HG03354 (cell line): ENCODE results near the gene CTNNA2.

Source experiments
- ATAC-seq: cut with Tn5 transposase; IDR thresholded peaks from one replicate; pipeline ENCODE4 v1.9.1; 2021; ENCODE audit warnings: mild to moderate bottlenecking; ENCODE audit not compliant: unreplicated experiment, poor library complexity, severe bottlenecking

The CTNNA2 gene

DNA sequence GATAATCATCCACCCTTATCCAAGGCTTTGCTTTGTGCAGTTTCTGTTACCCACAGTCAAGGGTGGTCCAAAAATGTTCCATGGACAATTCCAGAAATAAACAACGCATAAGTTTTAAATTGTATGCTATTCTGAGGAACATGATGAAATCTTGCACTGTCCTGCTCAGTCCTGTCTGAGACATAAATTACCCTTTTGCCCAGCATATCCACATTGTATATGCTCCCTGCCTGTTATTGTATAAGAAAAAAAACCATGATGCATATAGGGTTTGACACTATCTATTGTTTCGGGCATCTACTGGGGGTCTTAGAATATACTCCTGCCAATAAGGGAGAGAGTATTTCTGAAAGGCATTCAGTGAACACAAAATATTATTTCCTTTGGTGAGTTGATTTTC is 767.7 kb downstream of the CTNNA2 start:
- no peak for ATAC-seq

GRCh38 chr2:80281049-80281448 is 768.2 kb downstream of the CTNNA2 start:
- no peak for ATAC-seq

- ATAC-seq = no peak
These were observed 775.7 kb downstream of the CTNNA2 start for GRCh38 chr2:80288576-80288975.

DNA sequence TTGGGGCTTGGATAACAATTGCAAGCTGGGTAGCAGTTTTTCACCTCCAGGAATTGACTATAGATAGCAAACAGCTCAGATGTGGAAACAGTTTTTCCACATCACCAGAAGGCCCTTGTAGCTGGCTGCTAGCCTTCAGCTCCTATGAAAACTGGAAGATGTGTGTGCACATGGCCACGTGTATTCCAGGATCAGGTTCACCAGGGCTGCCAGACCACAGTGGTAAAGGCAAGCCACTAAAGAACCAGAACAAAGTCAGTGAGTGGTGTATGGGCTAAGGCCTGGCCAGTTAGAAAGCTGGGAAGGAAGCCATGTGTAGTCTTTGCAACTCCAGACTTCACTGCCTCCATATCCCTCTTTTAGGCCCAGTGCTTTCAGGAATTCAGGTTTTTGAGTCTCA is 778.8 kb downstream of the CTNNA2 start:
- ATAC-seq = no peak

DNA sequence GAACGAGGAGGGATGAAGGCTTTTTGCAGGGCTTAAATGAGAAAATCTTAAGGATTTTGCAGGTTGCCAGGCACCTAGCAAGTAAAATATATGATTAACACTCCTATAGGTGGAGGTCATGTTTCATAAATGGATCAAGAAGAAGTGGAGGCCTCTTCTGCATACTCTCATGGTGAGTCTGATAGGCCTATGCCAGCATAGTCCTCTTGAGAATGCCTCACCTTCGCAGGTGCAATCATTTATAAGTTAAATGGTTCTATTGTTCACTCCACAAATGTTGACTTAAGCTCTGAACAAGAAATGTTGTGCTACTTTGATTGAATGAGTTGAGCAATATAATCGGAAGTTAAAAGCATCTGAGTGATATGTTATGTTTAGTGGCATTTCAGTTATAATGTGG is 779.6 kb downstream of the CTNNA2 start:
- no peak for ATAC-seq

DNA sequence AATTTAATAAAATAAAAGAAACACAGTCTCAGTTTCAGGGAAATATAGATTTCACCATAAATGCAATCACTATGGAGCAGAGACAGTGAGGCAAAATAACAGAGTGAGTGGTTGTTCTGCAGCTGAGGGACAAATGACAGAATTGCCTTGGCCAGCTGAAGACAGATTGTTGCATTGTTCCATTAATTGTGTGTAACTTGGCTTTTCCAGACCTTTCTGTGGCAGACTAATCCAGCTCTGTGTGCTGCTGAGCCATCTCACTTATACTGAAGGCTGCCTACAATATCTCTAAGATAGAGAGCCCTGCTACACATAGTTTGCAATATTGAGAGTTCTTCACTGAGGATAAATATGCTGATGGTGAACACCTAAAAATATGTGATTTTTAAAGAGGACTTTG is 780.2 kb downstream of the CTNNA2 start:
- ATAC-seq = no peak

DNA sequence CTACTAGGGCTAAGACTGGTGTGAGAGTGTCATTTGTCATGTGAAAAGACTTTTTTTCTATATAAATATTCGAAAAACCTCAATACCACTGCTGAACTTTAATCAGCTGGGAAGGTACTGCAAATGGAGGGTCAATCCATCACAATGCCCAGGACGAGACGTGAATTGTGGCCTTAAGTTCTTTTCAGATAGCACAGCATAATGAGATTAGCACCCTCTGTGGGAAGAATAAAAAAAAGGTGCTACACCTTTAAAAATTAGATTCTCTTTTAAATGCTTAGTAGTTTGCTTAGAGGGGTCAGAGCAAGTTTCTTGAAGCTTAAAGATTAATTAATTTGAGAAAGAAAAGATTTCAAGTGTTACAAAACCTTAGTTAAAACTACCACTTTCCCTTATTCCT is 786.1 kb downstream of the CTNNA2 start:
- no peak for ATAC-seq

DNA sequence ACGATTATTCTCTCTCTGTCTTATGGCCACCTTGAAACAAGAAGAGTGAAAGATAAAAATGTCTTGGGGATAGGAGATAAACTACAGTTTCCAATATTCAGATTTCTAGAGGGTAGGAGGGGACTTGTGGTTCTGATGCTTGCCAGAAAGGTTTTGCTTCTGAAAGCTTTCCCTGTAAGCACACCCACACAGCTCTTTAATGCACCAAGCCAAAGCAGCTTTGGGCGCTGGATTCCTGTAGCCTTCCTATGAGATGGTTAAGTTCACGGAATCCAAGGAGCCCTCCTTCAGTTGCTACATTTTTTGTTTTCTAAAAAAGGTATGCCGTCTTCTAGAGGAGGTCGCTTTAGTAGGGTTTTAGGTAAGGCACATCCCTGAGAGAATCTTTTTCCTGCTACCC is 786.8 kb downstream of the CTNNA2 start:
- no peak for ATAC-seq

- ATAC-seq = no peak
These were observed 787.5 kb downstream of the CTNNA2 start for GRCh38 chr2:80300346-80300745.

DNA sequence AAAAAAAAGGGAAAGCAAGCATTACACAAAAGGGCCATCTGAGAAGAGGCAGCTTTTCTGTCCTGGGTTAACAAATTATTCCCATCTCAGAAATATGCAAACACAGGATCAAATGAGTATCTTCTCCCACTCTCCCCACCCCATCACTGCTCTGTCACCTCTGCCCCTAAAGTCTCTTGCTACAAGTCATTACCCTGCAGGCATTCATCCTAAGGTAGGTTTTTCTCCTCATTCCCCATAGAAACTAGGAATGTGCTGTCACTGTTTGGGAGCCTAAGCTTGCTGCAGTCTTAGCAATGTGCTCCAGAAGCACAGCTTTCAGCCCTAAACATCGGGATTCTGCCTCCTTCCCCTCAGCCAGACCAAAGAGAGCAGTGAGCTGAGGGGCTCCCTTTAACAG is 788.1 kb downstream of the CTNNA2 start:
- no peak for ATAC-seq

DNA sequence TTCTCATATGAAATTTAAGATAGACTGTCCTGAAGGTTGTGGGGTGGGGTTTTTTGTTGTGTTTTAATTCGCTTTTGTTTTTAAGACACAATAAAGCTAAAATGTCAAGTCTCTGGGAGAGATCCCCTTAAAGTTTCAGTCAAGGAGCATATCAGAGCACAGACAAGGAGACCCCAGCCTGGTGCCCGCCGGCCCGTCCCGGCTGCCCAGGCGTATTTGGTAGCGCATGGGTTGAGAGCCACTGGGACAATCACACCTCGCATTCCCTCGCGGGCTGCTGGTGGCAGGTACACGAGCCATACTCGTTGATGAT is 789.1 kb downstream of the CTNNA2 start:
- ATAC-seq = no peak

DNA sequence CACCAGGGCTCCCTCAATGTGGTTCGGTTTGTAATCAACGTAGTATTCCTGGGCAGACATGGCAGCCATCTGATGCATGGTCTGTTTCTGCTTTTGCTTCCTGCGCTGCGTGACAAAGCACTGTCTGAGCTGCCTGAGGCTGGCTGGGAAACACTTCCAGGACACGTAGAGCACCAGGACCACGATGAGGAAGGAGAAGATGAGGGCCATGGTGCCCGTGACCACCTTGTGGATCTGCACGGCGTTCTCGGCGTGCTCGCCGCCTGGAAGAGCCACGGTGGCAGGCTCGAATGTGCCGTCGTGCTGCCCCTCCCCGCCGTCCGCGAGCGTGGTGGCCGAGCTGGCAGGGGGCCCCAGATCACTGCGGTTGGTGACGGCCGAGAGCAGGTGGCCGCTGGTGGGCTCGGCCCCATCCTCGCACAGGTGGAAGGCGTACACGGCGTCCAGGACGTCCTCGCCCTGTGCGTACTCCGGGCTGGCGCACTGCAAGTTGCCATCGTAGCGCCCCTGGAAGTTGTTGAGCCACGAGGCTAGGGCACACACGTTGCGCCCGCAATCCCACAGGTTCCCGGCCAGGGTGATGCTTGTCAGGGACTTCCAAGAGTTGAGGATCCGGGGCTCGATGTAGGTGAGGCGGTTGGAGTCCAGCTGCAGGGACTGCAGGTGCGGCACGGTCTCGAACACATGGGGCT is 789.6 kb downstream of the CTNNA2 start:
- ATAC-seq = no peak

- no peak for ATAC-seq
These were observed 790.4 kb downstream of the CTNNA2 start for GRCh38 chr2:80303006-80303908.

GRCh38 chr2:80303909-80304837 is 791.3 kb downstream of the CTNNA2 start, which contains the start of gene LRRTM1:
Gene LRRTM1 (minus strand): TSS chr2:80304752. CDS start chr2:80303819, 933 bp downstream.
- no peak for ATAC-seq

DNA sequence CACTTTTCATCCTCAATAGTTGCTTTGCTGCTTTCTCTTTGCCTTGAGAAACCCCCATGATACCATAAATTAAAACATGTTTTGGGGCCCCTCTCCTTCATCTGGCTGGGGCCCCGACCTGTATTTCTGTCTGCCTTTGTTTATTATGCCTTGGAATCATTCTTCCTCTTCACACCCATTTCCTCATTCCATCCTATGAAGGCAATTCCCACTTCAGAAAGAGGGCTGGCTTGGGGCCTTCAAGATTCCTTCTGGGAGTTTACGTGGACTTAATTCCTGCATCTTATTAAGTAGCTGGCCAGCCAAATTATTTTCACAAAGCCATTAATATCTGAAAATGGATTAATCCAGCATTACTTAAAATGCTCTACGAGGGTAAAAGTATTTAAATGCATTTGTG is 798.5 kb downstream of the CTNNA2 start:
- ATAC-seq = no peak

GRCh38 chr2:80312282-80312839 is 799.5 kb downstream of the CTNNA2 start:
- no peak for ATAC-seq

DNA sequence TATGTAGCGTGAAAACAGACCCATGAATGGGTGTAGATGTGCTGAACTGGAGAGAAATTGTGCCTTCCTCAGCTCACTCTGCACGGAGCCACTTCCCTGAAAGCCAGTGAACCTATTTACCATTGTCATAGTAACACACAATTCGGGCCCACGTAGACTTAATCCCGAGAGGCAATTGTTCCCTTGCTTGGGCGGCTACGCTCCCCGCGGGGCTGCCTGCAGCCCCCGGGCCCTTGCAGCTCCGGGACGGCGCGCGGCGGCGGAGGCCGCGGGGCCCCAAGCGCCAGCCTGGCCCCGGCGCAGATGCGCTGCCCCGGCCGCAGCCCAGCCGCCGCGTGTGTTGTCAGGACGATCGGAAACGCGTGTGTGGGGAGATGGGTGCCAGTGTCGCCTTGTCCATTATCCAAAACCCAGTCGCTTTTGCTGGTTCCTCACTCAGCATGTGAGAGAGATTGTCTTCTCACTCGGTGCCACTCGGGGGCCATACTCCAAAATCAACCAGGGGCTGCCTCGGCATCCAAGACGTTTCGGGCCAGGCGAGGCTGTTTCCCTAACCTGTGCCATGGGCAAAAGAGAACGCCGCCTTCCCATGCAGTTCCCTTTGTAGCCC is 809.6 kb downstream of the CTNNA2 start:
- no peak for ATAC-seq

DNA sequence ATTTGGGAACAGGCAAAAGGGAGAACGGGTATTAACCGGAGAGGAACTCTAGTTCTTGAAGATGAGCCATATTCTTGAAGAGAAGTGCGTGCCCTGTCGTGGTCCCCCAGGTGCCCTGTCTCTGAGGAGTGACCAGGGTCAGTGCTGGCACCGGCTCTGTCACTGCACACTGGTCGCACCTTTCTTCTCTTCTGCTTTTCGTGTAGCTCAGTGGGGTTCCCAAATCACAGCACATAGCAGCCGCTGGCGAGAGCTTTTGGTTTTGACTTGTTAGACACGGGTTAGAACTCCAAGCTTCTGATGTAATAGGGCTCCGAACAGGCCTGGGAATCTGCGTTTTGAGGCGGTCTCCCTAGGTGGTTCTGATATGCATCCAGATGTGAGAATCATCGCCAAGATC is 810.1 kb downstream of the CTNNA2 start:
- ATAC-seq = no peak

GRCh38 chr2:80323610-80324009 is 810.8 kb downstream of the CTNNA2 start:
- ATAC-seq = no peak

DNA sequence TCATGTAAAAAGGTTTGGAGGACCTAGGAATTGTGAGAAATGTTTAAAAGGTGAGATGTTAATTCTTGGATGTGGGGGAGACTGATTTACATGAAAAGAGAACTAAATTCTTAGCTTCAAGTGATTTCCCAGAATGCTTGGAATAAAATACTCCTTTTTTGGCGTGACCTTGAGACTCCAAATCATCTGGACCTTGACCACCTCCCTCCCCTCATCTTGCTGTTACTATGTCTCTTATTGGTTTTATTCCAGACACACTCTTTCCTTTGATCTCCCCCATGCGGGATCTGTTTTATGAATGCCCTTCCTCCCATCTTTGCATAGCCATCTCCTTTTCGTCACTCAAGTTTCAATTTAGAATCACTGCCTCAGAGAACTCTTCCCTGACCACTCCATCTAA is 811.7 kb downstream of the CTNNA2 start:
- ATAC-seq = no peak
